Liver (tissue), 3 donors: ENCODE measurements around the gene OR10A5.

ENCODE experiments used
- CTCF ChIP-seq: fragments of 150-350 bp; IDR thresholded peaks from 2 replicates; pipeline ENCODE4 v1.5.1; 2017; ENCODE audit warnings: improper control_type of control experiment, low read depth, low read length; ENCODE audit not compliant: missing input control
- JUND ChIP-seq, 2 donors: IDR thresholded peaks; 2 replicates each; pipeline ENCODE4 v1.6.1; 2016; ENCODE audit warnings: antibody characterized with exemption in 2 of 2
- donor health status: healthy.
- donor health status: healthy.

- TF ChIP-seq CTCF, result no peak
- TF ChIP-seq JUND (IDR thresholded peaks at IDR 0.05), result no peak
Observed at GRCh38 chr11:6894097-6894496, 48.6 kb downstream of the OR10A5 start.
